ENCODE measurements around the gene KCTD13. TPM values are rescaled to one million over a fixed set of nuclear protein-coding genes. Genes with fewer than 3 reads are reported as not detected.

The KCTD13 gene
- total RNA-seq, 2 donors from 2014 or later, result 29.2 to 37.1 TPM

GRCh38 chr16:29860218-29860617, 65.8 kb downstream of the KCTD13 start:
- TF ChIP-seq, protein P1, sequence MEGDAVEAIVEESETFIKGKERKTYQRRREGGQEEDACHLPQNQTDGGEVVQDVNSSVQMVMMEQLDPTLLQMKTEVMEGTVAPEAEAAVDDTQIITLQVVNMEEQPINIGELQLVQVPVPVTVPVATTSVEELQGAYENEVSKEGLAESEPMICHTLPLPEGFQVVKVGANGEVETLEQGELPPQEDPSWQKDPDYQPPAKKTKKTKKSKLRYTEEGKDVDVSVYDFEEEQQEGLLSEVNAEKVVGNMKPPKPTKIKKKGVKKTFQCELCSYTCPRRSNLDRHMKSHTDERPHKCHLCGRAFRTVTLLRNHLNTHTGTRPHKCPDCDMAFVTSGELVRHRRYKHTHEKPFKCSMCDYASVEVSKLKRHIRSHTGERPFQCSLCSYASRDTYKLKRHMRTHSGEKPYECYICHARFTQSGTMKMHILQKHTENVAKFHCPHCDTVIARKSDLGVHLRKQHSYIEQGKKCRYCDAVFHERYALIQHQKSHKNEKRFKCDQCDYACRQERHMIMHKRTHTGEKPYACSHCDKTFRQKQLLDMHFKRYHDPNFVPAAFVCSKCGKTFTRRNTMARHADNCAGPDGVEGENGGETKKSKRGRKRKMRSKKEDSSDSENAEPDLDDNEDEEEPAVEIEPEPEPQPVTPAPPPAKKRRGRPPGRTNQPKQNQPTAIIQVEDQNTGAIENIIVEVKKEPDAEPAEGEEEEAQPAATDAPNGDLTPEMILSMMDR (IDR thresholded peaks at IDR 0.05), result no peak
- no peak for ATAC-seq (ENCODE audit: insufficient number of reproducible peaks, low FRiP score, low read depth)
- H3K27ac ChIP-seq, result no peak overlapping the region

GRCh38 chr16:29858974-29859373, 67.1 kb downstream of the KCTD13 start:
- ATAC-seq (ENCODE audit: insufficient number of reproducible peaks, low FRiP score, low read depth), result no peak
- Histone ChIP-seq H3K27ac (peak overlapping the region; percentile 50 to 53), H3K4me1 (ENCODE audit: control insufficient read depth in 1 of 2, low read depth in 2 of 2) (peaks cover 12 to 48% of the 10 kb centered on the region in 2 donors), H3K27me3 (replicated peaks; ENCODE audit: insufficient read depth) (no peaks in the 10 kb centered on the region), H3K9me3 (no peaks in the 10 kb centered on the region), H3K36me3 (peaks cover 6% of the 10 kb centered on the region), H3K4me3 (no peak overlapping the region)
- no peak for DNase-seq (ENCODE audit: low spot score)
- TF ChIP-seq, protein P1 (IDR thresholded peaks at IDR 0.05), result no peak

More at GRCh38 chr16:29860218-29860617, 65.8 kb downstream of the KCTD13 start:
- H3K36me3 ChIP-seq, result peaks cover 6% of the 10 kb centered on the region
- DNase-seq (ENCODE audit: low spot score), result no peak
- H3K4me1 ChIP-seq (ENCODE audit: control insufficient read depth in 1 of 2, low read depth in 2 of 2), result peaks cover 12 to 48% of the 10 kb centered on the region in 2 donors
- H3K4me3 ChIP-seq, result no peak overlapping the region
- no peaks in the 10 kb centered on the region for H3K9me3 ChIP-seq
- no peaks in the 10 kb centered on the region for H3K27me3 ChIP-seq (replicated peaks; ENCODE audit: insufficient read depth)

DNA sequence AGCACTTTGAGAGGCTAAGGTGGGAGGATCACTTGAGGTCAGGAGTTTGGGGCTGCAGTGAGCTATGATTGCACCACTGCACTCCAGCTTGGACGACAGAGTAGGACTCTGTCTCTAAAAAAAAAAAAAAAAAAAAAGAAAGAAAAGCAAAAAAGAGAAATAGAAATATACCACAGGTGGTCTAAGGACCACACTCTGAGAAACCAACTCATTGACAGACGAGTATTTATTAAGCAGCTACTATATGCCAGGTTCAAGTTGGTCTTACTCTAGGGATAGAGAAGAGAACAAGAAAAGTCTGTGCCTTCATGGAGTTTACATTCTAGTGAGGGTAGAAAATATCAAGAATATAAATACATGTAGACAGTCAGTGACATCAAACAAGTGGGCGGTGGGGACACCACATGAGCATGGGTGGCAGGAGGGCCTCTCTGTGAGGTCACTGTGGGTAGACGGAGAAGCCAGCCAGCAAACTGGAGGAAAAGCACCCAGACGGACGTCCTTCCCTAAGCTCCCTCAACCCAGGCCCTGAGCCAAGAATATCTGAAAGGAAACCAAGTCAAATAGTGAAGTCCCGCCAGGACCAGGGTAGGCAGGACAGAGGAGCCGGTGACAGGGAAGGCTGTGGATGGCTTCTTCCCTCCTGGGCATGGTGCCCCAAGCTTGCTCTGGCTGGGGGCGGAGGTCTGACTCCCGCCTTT, 67.7 kb downstream of the KCTD13 start:
- peak; percentile 51 for DNase-seq (ENCODE audit: low spot score)
- peaks cover 12 to 44% of the 10 kb centered on the region in 2 donors for H3K4me1 ChIP-seq (ENCODE audit: control insufficient read depth in 1 of 2, low read depth in 2 of 2)
- H3K4me3 ChIP-seq, result no peak overlapping the region
- peak overlapping the region; percentile 50 to 53 for H3K27ac ChIP-seq
- peaks cover 6% of the 10 kb centered on the region for H3K36me3 ChIP-seq
- TF ChIP-seq, protein P1 (IDR thresholded peaks at IDR 0.05), result no peak
- no peaks in the 10 kb centered on the region for H3K9me3 ChIP-seq
- no peak for ATAC-seq (ENCODE audit: insufficient number of reproducible peaks, low FRiP score, low read depth)
- H3K27me3 ChIP-seq (replicated peaks; ENCODE audit: insufficient read depth), result no peaks in the 10 kb centered on the region

DNA sequence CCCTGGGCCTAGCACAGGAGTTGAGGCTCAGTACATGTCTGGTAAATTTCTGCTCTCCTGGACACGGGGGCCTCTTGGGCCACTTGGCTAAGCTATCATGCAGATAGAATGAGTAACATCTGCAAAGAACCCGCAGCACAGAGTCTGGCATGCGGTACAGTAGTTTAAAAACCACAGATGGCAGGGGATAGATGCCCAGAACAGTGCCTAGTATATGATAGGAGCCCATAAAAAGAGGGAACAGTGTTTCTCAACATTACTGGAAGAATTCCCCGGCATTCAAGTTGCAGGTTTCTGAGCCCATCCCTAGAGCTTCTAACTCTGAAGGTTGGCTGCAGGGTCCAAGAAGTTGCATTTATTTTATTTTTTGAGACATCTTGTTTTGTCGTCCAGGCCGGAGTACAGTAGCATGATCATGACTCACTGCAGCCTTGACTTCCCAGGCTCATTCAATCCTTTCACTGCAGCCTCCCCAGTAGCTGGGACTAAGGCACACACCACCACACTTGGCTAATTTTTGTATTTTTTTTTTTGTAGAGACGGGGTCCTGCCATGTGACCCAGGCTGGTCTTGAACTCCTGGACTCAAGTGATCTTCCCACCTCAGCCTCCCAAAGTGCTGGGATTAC, 68.8 kb downstream of the KCTD13 start:
- TF ChIP-seq, protein P1 (IDR thresholded peaks at IDR 0.05), result no peak
- Histone ChIP-seq H3K9me3 (no peaks in the 10 kb centered on the region), H3K27ac (no peak overlapping the region), H3K4me1 (ENCODE audit: control insufficient read depth in 1 of 2, low read depth in 2 of 2) (peaks cover 11 to 41% of the 10 kb centered on the region in 2 donors), H3K4me3 (no peak overlapping the region), H3K36me3 (peaks cover 6% of the 10 kb centered on the region), H3K27me3 (replicated peaks; ENCODE audit: insufficient read depth) (no peaks in the 10 kb centered on the region)
- DNase-seq (ENCODE audit: low spot score) (no peak), ATAC-seq (ENCODE audit: insufficient number of reproducible peaks, low FRiP score, low read depth) (no peak)

Other genes starting within 250 kb of the KCTD13 start
- 1 to 10 TPM in 1 of 2 donors, under 1 TPM in 1; 0.95 to 1.3 TPM for gene QPRT, start 247.0 kb downstream of the KCTD13 start, total RNA-seq
- gene C16orf54, start 180.2 kb downstream of the KCTD13 start, total RNA-seq, result 1 to 10 TPM; 2.8 to 3.4 TPM
- not detected for gene ZG16, start 148.0 kb downstream of the KCTD13 start, total RNA-seq
- gene KIF22, start 135.5 kb downstream of the KCTD13 start, total RNA-seq, result 10 to 100 TPM; 11.4 to 15.2 TPM
- gene MAZ, start 119.7 kb downstream of the KCTD13 start, total RNA-seq, result 10 to 100 TPM; 73.0 to 99.4 TPM
- 10 to 100 TPM; 39.4 to 40.8 TPM for gene PRRT2, start 114.0 kb downstream of the KCTD13 start, total RNA-seq
- 10 to 100 TPM; 40.8 to 45.2 TPM for gene PAGR1, start 110.1 kb downstream of the KCTD13 start, total RNA-seq
- gene MVP, start 105.8 kb downstream of the KCTD13 start, total RNA-seq, result 100 to 1,000 TPM; 175 to 190 TPM
- gene CDIPT, start 63.0 kb downstream of the KCTD13 start, total RNA-seq, result 100 to 1,000 TPM in 1 of 2 donors, 10 to 100 TPM in 1; 92.1 to 107 TPM
- 1 to 10 TPM in 1 of 2 donors, under 1 TPM in 1; 0.63 to 1.4 TPM for gene SEZ6L2, start 26.7 kb downstream of the KCTD13 start, total RNA-seq
- under 1 TPM in 1 of 2 donors, not detected in 1; 0.27 TPM for gene ASPHD1, start 25.7 kb downstream of the KCTD13 start, total RNA-seq
- gene TMEM219, start 35.9 kb upstream of the KCTD13 start, total RNA-seq, result 100 to 1,000 TPM in 1 of 2 donors, 10 to 100 TPM in 1; 79.7 to 161 TPM
- gene TAOK2, start 47.6 kb upstream of the KCTD13 start, total RNA-seq, result 10 to 100 TPM; 54.6 to 55.0 TPM
- gene HIRIP3, start 69.4 kb upstream of the KCTD13 start, total RNA-seq, result 10 to 100 TPM in 1 of 2 donors, 1 to 10 TPM in 1; 6.1 to 17.7 TPM
- 10 to 100 TPM; 67.4 to 81.8 TPM for gene INO80E, start 70.0 kb upstream of the KCTD13 start, total RNA-seq
- under 1 TPM in 1 of 2 donors, not detected in 1; 0.56 TPM for gene DOC2A, start 84.8 kb upstream of the KCTD13 start, total RNA-seq
- gene C16orf92, start 97.0 kb upstream of the KCTD13 start, total RNA-seq, result not detected
- not detected for gene TLCD3B, start 105.0 kb upstream of the KCTD13 start, total RNA-seq
- gene ALDOA, start 139.5 kb upstream of the KCTD13 start, total RNA-seq, result 100 to 1,000 TPM; 569 to 841 TPM
- gene PPP4C, start 149.8 kb upstream of the KCTD13 start, total RNA-seq, result 10 to 100 TPM; 37.7 to 54.2 TPM
- under 1 TPM in 1 of 2 donors, not detected in 1; 0.56 TPM for gene TBX6, start 165.7 kb upstream of the KCTD13 start, total RNA-seq
- gene YPEL3, start 170.0 kb upstream of the KCTD13 start, total RNA-seq, result 100 to 1,000 TPM in 1 of 2 donors, 10 to 100 TPM in 1; 69.2 to 105 TPM
- gene GDPD3, start 187.3 kb upstream of the KCTD13 start, total RNA-seq, result 1 to 10 TPM; 4.6 to 6.0 TPM
- 100 to 1,000 TPM in 1 of 2 donors, 10 to 100 TPM in 1; 41.3 to 108 TPM for gene MAPK3, start 197.0 kb upstream of the KCTD13 start, total RNA-seq

Data from thoracic aorta (tissue), 2 donors.